Epithelial cell of proximal tubule (primary cell): Measurements from ENCODE around the gene LY6G5B. TPM values are rescaled to one million over a fixed set of nuclear protein-coding genes. Genes with fewer than 3 reads are reported as not detected.

Experiments used
- DNase-seq: peaks from one replicate; pipeline ENCODE4 v3.0.0-alpha.2; 2011; ENCODE audit warnings: low read depth
- H3K4me3 ChIP-seq: 2 replicates; pipeline ENCODE4 v1.5.1; 2011; ENCODE audit warnings: low read depth, mild to moderate bottlenecking, low read length
- total RNA-seq: library from RNA; depleted of rRNA; stranded (reverse); fragments of >200 nt; gene quantifications from 2 replicates; pipeline ENCODE4 v1.2.3, GENCODE V29; 2015
- TF ChIP-seq, protein P1 (sequence below): conservative IDR thresholded peaks from 2 replicates; pipeline ENCODE4 v1.5.1; 2012; ENCODE audit warnings: low read depth, mild to moderate bottlenecking, low read length

Gene LY6G5B, protein sequence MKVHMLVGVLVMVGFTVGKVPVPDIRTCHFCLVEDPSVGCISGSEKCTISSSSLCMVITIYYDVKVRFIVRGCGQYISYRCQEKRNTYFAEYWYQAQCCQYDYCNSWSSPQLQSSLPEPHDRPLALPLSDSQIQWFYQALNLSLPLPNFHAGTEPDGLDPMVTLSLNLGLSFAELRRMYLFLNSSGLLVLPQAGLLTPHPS
- 1.1 and 4.0 TPM in 2 replicates for total RNA-seq

DNA sequence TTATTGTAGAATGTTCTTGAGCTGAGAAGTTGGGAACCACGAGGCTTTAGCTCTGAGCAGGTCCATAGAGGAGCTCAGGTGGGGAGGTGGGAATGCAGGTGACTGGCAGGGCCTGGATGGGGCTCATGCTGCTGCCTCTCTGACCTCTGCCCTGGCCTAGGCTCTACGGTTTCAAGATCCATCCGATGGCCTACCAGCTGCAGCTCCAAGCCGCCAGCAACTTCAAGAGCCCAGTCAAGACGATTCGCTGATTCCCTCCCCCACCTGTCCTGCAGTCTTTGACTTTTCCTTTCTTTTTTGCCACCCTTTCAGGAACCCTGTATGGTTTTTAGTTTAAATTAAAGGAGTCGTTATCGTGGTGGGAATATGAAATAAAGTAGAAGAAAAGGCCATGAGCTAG lies at the start of gene LY6G5B:
TSS of gene LY6G5B (plus strand) at position 301 of the 400 bp plus-strand sequence. CDS start 975 bp downstream, outside the sequence.
- H3K4me3 ChIP-seq, result no peak within 1 kb of the TSS
- TF ChIP-seq, protein P1, sequence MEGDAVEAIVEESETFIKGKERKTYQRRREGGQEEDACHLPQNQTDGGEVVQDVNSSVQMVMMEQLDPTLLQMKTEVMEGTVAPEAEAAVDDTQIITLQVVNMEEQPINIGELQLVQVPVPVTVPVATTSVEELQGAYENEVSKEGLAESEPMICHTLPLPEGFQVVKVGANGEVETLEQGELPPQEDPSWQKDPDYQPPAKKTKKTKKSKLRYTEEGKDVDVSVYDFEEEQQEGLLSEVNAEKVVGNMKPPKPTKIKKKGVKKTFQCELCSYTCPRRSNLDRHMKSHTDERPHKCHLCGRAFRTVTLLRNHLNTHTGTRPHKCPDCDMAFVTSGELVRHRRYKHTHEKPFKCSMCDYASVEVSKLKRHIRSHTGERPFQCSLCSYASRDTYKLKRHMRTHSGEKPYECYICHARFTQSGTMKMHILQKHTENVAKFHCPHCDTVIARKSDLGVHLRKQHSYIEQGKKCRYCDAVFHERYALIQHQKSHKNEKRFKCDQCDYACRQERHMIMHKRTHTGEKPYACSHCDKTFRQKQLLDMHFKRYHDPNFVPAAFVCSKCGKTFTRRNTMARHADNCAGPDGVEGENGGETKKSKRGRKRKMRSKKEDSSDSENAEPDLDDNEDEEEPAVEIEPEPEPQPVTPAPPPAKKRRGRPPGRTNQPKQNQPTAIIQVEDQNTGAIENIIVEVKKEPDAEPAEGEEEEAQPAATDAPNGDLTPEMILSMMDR, result no peak
- DNase-seq, result no peak

DNA sequence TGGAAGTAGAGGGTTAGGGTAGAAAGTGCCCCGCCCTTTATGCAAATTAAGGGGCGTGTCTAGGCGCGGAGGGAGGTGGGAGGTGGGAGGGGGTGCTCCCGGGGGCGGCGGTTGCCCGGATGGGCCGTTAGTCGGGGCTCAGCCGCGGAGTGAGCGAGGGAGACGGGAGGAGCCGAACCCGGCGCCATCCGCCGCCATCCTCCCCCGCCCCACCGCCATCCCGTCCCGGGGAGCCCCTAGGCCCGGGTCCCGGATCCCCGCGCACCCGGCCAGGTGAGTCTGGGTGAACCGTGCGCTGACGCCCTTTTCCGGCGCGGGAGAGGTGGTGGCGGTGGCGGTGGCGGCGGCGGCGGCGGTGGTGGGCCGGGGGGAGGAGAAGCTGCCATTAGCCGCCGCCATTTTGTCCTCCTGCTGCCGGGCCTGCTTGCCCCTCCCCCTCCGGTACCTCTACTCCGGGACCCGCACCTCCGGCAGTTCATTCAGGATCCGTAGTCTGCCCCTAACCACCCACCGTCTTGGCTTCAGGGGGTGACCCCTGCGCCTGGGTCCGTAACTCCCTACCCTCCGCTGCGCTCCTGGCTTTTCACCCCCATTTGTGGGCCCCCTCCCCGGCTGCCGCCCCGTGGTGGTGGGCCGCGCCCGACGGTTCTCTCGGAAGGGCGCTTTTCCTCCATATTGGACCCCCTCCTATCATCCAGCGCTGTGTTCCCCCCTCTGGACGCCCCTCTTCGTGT lies 49.0 kb upstream of the LY6G5B start, which contains the start of gene PRRC2A:
TSS of gene PRRC2A (plus strand) at position 130 of the 734 bp plus-strand sequence. CDS start 2,075 bp downstream, outside the sequence.
- TF ChIP-seq, protein P1, result no peak
- no peak for DNase-seq
- H3K4me3 ChIP-seq, result peak within 1 kb of the TSS; percentile 94

DNA sequence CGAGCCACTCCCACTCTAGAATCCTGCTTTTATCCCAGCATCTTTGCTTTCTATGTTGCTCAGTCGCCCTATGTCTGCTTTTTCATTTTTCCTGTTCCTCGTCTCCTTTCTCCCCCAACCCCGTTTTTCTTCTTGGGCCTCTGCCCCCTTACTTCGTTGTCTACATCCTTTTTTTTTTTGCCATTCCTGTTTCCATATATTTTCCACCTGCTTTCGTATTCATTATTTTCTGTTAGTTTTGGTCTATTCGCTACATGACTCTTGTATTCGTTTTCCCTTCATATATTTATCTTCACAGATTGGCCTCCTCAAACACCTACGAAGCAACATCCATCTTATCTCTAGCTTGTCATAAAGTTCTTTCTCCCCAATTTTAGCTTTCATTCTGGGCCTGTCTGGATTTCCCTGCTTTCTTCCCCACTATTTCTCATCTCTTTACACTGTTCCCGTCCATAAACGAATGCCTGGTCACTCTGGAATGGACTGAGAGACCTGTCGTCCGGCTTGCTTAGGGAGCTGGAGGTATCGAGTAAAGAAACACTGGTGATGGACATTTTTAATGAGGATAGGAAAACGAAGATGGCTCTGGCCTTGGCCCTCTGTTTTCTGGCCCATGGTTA lies 48.3 kb upstream of the LY6G5B start:
- no peak for DNase-seq
- TF ChIP-seq, protein P1, result no peak
- peak overlapping the region; percentile 94 for H3K4me3 ChIP-seq

DNA sequence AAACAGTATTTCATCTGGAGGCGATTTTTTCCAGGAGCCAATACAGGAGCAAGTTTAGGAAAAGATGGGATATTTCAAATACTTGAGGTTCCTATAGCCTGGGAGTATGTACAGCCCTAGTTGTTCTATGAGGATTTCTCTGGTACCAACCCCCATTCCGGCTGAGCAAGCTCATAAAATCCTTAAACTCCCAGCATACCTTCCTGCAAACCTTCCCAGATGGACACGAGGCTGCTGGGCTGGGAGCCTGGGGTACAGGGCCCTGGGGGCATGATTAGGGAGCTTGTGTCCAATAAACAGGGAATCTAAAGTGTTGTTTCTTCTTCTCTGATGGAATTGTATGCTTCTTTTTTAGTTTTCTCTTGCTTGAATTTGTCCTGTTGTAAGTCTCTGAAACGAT lies 47.8 kb upstream of the LY6G5B start:
- TF ChIP-seq, protein P1, result no peak
- DNase-seq, result no peak
- H3K4me3 ChIP-seq, result peak overlapping the region; percentile 94

DNA sequence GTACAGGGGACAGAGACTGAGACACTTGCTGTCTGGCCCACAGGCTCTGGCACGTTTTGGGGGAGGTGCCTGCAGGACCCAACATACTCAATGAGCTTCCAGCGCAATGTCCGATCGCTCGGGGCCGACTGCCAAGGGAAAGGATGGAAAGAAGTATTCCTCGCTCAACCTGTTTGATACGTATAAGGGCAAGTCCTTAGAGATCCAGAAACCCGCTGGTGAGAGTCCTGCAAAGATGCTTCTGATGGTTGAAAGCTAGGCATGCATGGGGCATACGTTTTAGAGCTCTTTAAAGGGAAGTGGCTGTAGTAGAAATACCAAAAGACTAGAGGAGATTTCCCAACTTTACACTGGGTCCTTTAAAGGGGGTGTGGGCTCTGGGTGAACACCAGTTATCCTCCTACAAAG lies 47.1 kb upstream of the LY6G5B start:
- H3K4me3 ChIP-seq, result peak overlapping the region; percentile 94
- DNase-seq, result no peak
- TF ChIP-seq, protein P1, result no peak

DNA sequence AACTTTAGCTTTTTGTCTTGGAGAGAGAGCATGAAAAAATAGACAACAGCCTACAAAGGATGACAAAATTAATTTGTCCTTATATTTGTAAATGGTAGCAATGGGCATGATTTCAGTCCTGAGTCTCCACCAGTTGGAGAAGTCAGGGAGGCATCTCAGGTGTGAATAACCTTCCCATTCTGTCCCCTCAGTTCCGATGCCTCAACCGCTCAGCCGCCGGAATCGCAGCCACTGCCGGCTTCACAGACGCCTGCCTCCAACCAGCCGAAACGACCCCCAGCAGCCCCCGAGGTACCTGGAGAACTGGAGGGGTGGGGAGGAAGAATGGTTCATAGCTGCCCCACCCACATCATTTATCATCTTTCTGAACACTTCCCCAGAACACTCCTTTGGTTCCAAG lies 45.7 kb upstream of the LY6G5B start:
- TF ChIP-seq, protein P1, result no peak
- no peak for DNase-seq

More for the DNA sequence above, 45.7 kb upstream of the LY6G5B start:
- no peak overlapping the region for H3K4me3 ChIP-seq
